ENCODE data around the gene MYH8. TPM values are rescaled to one million over a fixed set of nuclear protein-coding genes. Genes with fewer than 3 reads are reported as not detected.
A peak's percentile ranks its signal among the peaks of the same experiment; 100 is the strongest.

The MYH8 gene
- total and polyA plus RNA-seq, 2 of the 4 experiments (the other 2 are of a cell fraction) = not detected

- ATAC-seq (ENCODE audit: low read depth) = no peak
These were observed 61.2 kb downstream of the MYH8 start for GRCh38 chr17:10360578-10360977.

More at GRCh38 chr17:10360578-10360977, 61.2 kb downstream of the MYH8 start:
- H2BK120ac ChIP-seq (ENCODE audit: low read depth, low read length) = no peak overlapping the region
- no peak overlapping the region for H3K4ac ChIP-seq (ENCODE audit: low read depth, low read length)
- TF ChIP-seq BHLHE40 (IDR thresholded peaks at IDR 0.05; ENCODE audit: low read depth, low read length) (no peak), MAFK (IDR thresholded peaks at IDR 0.05; ENCODE audit: low read depth, low read length) (no peak), FOS (IDR thresholded peaks at IDR 0.05; ENCODE audit: low read depth, low read length) (no peak), NFE2L2 (IDR thresholded peaks at IDR 0.05; ENCODE audit: low read depth, low read length) (no peak), CHD1 (IDR thresholded peaks at IDR 0.05; ENCODE audit: low read depth, low read length) (no peak), USF2 (IDR thresholded peaks at IDR 0.05; ENCODE audit: low read depth, low read length) (no peak), POLR2A (IDR thresholded peaks at IDR 0.05; ENCODE audit: low read depth, low read length) (no peak), CEBPB (IDR thresholded peaks at IDR 0.05; ENCODE audit: low read depth, low read length) (no peak), RCOR1 (IDR thresholded peaks at IDR 0.05; ENCODE audit: insufficient replicate concordance, low read length) (no peak), RFX5 (IDR thresholded peaks at IDR 0.05; ENCODE audit: low read depth, low read length) (no peak), RAD21 (IDR thresholded peaks at IDR 0.05; ENCODE audit: low read length) (no peak), SMC3 (IDR thresholded peaks at IDR 0.05; ENCODE audit: low read depth, low read length) (no peak)
- no peak overlapping the region for H2BK5ac ChIP-seq (ENCODE audit: low read depth, low read length, poor library complexity, severe bottlenecking)
- intact Hi-C loops (cut with micrococcal nuclease) (no loop called here), in situ Hi-C loops (cut with MboI; ENCODE audit: low sequenced_read_pairs) (no loop called here), dilution Hi-C loops (cut with HindIII; ENCODE audit: low sequenced_read_pairs, unreplicated experiment) (no loop called here)
- no peak overlapping the region for H3K14ac ChIP-seq (replicated peaks; ENCODE audit: low read depth, low read length)
- H3K18ac ChIP-seq (ENCODE audit: low read depth, low read length) = no peak overlapping the region
- H3K36me3 ChIP-seq (ENCODE audit: control insufficient read depth, insufficient read depth, low read length) = no peaks in the 10 kb centered on the region
- CTCF ChIA-PET = no interaction called here
- no peaks in the 10 kb centered on the region for H3K9me1 ChIP-seq (ENCODE audit: insufficient read depth, low read length)
- POLR2A ChIA-PET (ENCODE audit: unreplicated experiment) = no interaction called here
- no peak overlapping the region for H4K5ac ChIP-seq (ENCODE audit: low read depth, low read length)
- H3K9me3 ChIP-seq (ENCODE audit: control insufficient read depth, insufficient read depth, low read length) = no peaks in the 10 kb centered on the region
- H2AFZ ChIP-seq (replicated peaks; ENCODE audit: low read length, poor library complexity) = no peak overlapping the region
- H3K9ac ChIP-seq (ENCODE audit: low read depth, low read length) = no peak overlapping the region
- no TSS peak for BruUV-seq (replicated peaks)
- H3K4me1 ChIP-seq (ENCODE audit: control insufficient read depth, insufficient read depth, low read length) = no peaks in the 10 kb centered on the region
- H2AK5ac ChIP-seq (ENCODE audit: low read depth, low read length) = no peak overlapping the region
- no peak overlapping the region for H3K56ac ChIP-seq (ENCODE audit: extremely low read depth, insufficient read depth, low read length)
- H4K8ac ChIP-seq (ENCODE audit: low read depth in 2 of 2, low read length in 2 of 2) = no peak overlapping the region
- no peaks in the 10 kb centered on the region for H3K79me1 ChIP-seq (ENCODE audit: low read depth in 1 of 2, low read length in 2 of 2)
- H3K4me2 ChIP-seq (ENCODE audit: low read depth, low read length) = no peak overlapping the region
- H3K27me3 ChIP-seq (ENCODE audit: control insufficient read depth, insufficient read depth, low read length) = no peaks in the 10 kb centered on the region
- no peak overlapping the region for H2BK20ac ChIP-seq (ENCODE audit: low read depth, low read length)
- H2BK15ac ChIP-seq (ENCODE audit: low read depth, low read length) = no peak overlapping the region
- H3K27ac ChIP-seq (ENCODE audit: insufficient read depth, low read length) = no peak overlapping the region
- no peak overlapping the region for H4K91ac ChIP-seq (ENCODE audit: insufficient read depth, low read depth, low read length)
- H4K20me1 ChIP-seq (ENCODE audit: insufficient read depth, low read length) = no peaks in the 10 kb centered on the region
- H3K23ac ChIP-seq (ENCODE audit: low read depth, low read length) = no peak overlapping the region
- no peak overlapping the region for H2AK9ac ChIP-seq (replicated peaks; ENCODE audit: low read depth, low read length, poor library complexity)
- peak; percentile 9 for DNase-seq
- H3K4me3 ChIP-seq (ENCODE audit: insufficient read depth, low read depth, low read length) = no peak overlapping the region
